ENCODE measurements around the gene TRIL. TPM values are rescaled to one million over a fixed set of nuclear protein-coding genes. Genes with fewer than 3 reads are reported as not detected.

Gene TRIL
- total and polyA plus RNA-seq, 8 donors = 0.14 to 2.2 (median 0.41) TPM

DNA sequence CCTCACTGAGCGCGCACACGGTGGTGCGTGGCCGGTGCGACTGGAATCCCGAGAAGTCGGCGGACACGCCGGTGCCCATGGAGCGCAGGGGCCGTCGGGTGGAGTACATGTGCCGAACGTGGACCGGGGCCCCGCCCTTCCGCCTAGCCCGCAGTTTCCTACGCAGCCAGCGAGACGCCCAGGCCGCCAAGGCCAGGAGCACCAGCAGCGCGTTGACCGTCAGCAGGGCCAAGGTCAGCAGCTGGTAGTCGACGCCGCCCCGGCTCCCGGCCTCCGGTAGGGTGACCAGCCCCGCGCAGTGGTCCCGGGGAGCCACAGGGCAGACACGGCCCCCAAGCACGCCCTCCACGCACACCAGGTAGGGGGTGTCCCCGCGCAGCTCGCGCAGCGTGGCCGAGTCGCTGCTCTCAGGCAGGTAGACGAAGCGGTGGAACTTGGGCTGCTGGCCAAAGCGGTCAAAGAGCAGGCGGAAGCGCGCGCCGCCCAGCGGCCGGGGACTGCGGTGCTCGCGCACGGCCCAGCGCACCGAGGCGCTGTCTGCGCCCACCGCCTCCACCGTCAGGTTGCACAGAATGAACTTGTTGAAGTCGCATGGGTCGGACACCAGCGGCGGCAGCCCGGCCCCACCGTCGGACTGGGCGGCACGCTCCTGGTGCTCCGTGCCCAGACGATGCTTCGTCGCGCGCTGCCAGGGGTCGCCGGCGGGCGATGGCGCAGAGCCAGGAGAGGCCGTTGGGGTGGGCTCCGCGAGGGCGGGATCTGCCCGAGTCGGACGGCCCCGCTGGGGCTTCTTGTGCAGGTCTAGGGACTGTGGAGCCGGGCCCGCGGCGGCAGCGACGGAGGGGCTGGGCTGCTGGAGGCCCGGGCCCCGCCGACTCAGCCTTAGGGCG is 2.2 kb downstream of the TRIL start:
- peak; percentile 68 to 75 (median 71) for TF ChIP-seq CTCF (IDR thresholded peaks at IDR 0.05)
- H3K27me3 ChIP-seq = no peaks in the 10 kb centered on the region
- ATAC-seq = peak; percentile 83 to 90 (median 88)
- H3K4me3 ChIP-seq = peak overlapping the region; percentile 21 to 64 (median 52)
- H3K36me3 ChIP-seq = no peaks in the 10 kb centered on the region
- no peak for FAIRE-seq
- H3K9me3 ChIP-seq = no peaks in the 10 kb centered on the region
- DNase-seq = peak; percentile 79 to 96 (median 92)
- H3K4me1 ChIP-seq = peaks cover 0 to 6% (median 5%) of the 10 kb centered on the region in 3 donors
- 4% methylated on average over 92 to 104 of the region's 104 CpGs for WGBS, 2 donors
- intact Hi-C loops (cut with DNase I) = loop anchor here in 1 of 3 donors (10.0 kb wide), 1 partner anchor 149 kb away; no protein-coding TSS in a partner anchor
- H3K27ac ChIP-seq = peak overlapping the region in 3 of 4 donors; percentile 17 to 42 (median 39)

GRCh38 chr7:28955356-28955717 is 2.8 kb downstream of the TRIL start:
- intact Hi-C loops (cut with DNase I) = loop anchor here in 1 of 3 donors (10.0 kb wide), 1 partner anchor 149 kb away; no protein-coding TSS in a partner anchor
- WGBS, 2 donors = 41 to 44% methylated on average over 22 of the region's 22 CpGs
- FAIRE-seq (no peak), ATAC-seq (no peak), DNase-seq (peak in 1 of 6 donors; percentile 13)
- Histone ChIP-seq H3K4me1 (peaks cover 0 to 6% (median 5%) of the 10 kb centered on the region in 3 donors), H3K9me3 (no peaks in the 10 kb centered on the region), H3K4me3 (peak overlapping the region in 2 of 4 donors; percentile 53 to 64), H3K27ac (no peak overlapping the region), H3K36me3 (no peaks in the 10 kb centered on the region), H3K27me3 (no peaks in the 10 kb centered on the region)
- TF ChIP-seq CTCF (IDR thresholded peaks at IDR 0.05) = no peak

DNA sequence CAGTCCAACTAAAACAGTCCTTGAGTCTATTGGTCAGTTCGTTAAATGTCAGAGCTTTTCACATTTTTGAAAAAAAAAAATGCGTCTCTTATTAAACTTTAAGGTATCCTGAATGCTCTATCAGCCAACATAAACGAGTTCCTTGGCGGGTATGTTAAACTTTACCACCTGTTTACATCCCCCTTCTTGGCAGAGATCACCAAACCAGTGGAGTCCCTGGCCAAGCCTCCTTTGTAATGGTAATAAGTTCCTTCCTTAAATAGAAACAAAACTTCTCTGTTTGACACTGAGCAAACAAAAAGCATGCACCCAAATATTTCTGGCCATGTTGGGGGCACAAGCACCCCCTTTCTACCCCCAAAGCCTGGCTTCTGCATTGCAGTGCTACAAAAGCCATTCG is 3.2 kb downstream of the TRIL start:
- Histone ChIP-seq H3K27me3 (no peaks in the 10 kb centered on the region), H3K4me1 (peaks cover 0 to 6% (median 5%) of the 10 kb centered on the region in 3 donors), H3K4me3 (no peak overlapping the region), H3K9me3 (no peaks in the 10 kb centered on the region), H3K36me3 (no peaks in the 10 kb centered on the region), H3K27ac (no peak overlapping the region)
- DNase-seq (no peak), ATAC-seq (no peak), FAIRE-seq (no peak)
- WGBS, 2 donors = 69 to 72% methylated on average over 5 of the region's 5 CpGs
- intact Hi-C loops (cut with DNase I) = loop anchor here in 1 of 3 donors (10.0 kb wide), 1 partner anchor 150 kb away; no protein-coding TSS in a partner anchor
- TF ChIP-seq CTCF (IDR thresholded peaks at IDR 0.05) = no peak

- FAIRE-seq (no peak), ATAC-seq (no peak), DNase-seq (no peak)
- H3K27ac ChIP-seq = no peak overlapping the region
- intact Hi-C loops (cut with DNase I) = loop anchor here in 1 of 3 donors (10.0 kb wide), 1 partner anchor 150 kb away; no protein-coding TSS in a partner anchor
- H3K36me3 ChIP-seq = no peaks in the 10 kb centered on the region
- no peak for TF ChIP-seq CTCF (IDR thresholded peaks at IDR 0.05)
- no peak overlapping the region for H3K4me3 ChIP-seq
- H3K27me3 ChIP-seq = no peaks in the 10 kb centered on the region
- no peaks in the 10 kb centered on the region for H3K9me3 ChIP-seq
- H3K4me1 ChIP-seq = peaks cover 0 to 6% (median 5%) of the 10 kb centered on the region in 3 donors
These were observed 3.7 kb downstream of the TRIL start for GRCh38 chr7:28954471-28954870.

Data from pancreas (tissue), 10 donors.